NT2/D1 (cell line): ENCODE data around the gene GLOD4.
"Not testable (repeated sequence)": the region's sequence is repeated elsewhere in the genome, so short reads cannot be mapped to it uniquely, and the experiment has no call there.

Source experiments
- DNase-seq: peaks from one replicate; pipeline ENCODE4 v3.0.0-alpha.2; 2011; ENCODE audit warnings: low read depth, low spot score
- H3K27me3 ChIP-seq: 2 replicates; pipeline ENCODE4 v1.6.0; 2011; ENCODE audit warnings: mild to moderate bottlenecking; ENCODE audit not compliant: insufficient read length, insufficient read depth
- H3K36me3 ChIP-seq: 2 replicates; pipeline ENCODE4 v1.6.1; 2011; ENCODE audit warnings: mild to moderate bottlenecking, low read length, mixed read lengths; ENCODE audit not compliant: insufficient read depth, insufficient read length
- H3K4me1 ChIP-seq: 2 replicates; pipeline ENCODE4 v1.5.1; 2011; ENCODE audit not compliant: insufficient read depth, insufficient read length
- H3K4me3 ChIP-seq: 2 replicates; pipeline ENCODE4 v1.5.1; 2011; ENCODE audit warnings: low read depth; ENCODE audit not compliant: insufficient read length
- H3K9ac ChIP-seq: 2 replicates; pipeline ENCODE4 v1.6.0; 2011; ENCODE audit warnings: low read depth; ENCODE audit not compliant: insufficient read length
- H3K9me3 ChIP-seq: 2 replicates; pipeline ENCODE4 v1.5.1; 2011; ENCODE audit warnings: mild to moderate bottlenecking, low read length; ENCODE audit not compliant: insufficient read depth
- SUZ12 ChIP-seq: IDR thresholded peaks from 2 replicates; pipeline ENCODE4 v1.6.1; 2011; ENCODE audit not compliant: insufficient read length, insufficient read depth; ENCODE audit errors: extremely low read depth
- YY1 ChIP-seq: IDR thresholded peaks from 2 replicates; pipeline ENCODE4 v1.6.1; 2011; ENCODE audit not compliant: insufficient read length, insufficient read depth
- ZNF274 ChIP-seq: IDR thresholded peaks from 2 replicates; pipeline ENCODE4 v1.6.1; 2011; ENCODE audit warnings: mild to moderate bottlenecking, low read depth, low read length

Gene GLOD4

DNA sequence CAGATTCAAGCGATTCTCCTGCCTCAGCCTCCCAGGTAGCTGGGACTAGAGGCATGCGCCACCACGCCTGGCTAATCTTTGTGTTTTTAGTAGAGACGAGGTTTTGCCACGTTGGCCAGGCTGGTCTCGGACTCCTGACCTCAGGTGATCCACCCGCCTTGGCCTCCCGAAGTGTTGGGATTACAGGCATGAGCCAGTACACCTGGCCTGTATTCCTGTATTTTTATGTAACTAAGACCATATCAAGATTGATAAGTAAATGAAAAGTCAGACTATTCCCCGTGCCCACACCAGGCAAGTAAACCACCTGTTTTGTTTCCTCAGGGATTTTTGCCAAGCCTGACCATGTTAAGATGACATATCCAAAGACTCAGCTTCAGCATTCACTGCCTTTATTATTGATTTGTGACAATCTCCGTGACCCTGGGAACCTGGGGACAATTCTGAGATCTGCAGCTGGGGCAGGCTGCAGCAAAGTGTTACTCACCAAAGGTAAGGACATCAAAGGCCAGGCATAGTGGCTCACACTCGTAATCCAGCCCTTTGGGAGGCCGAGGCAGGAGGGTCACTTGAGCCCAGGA is 5.7 kb upstream of the GLOD4 start:
- H3K4me1 ChIP-seq = peaks cover 4% of the 10 kb centered on the region
- H3K36me3 ChIP-seq = peaks cover 67% of the 10 kb centered on the region
- H3K9ac ChIP-seq = no peak overlapping the region
- no peak overlapping the region for H3K4me3 ChIP-seq
- H3K9me3 ChIP-seq = no peaks in the 10 kb centered on the region
- H3K27me3 ChIP-seq = no peaks in the 10 kb centered on the region
- TF ChIP-seq YY1 (no peak), SUZ12 (no peak), ZNF274 (no peak)
- no peak for DNase-seq

DNA sequence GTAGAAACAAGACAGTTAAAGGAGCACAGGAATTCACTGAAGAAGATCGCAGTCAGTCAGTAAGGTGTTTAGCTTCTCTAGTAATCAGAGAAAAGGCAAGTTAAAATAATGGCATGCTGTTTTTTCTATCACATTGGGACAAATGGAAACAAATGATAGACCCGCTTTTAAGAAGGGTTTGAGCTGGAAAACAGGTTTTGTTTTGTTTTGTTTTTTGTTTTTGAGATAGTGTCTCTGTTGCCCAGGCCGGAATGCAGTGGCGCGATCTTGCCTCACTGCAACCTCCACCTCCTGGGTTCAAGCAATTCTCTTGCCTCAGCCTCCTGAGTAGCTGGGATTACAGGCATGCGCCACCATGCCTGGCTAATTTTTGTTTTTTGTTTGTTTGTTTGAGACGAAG is 3.8 kb upstream of the GLOD4 start:
- not testable (repeated sequence) for H3K9ac ChIP-seq, H3K4me1 ChIP-seq, H3K9me3 ChIP-seq, H3K27me3 ChIP-seq, H3K4me3 ChIP-seq, DNase-seq
- H3K36me3 ChIP-seq = peaks cover 48% of the 10 kb centered on the region

DNA sequence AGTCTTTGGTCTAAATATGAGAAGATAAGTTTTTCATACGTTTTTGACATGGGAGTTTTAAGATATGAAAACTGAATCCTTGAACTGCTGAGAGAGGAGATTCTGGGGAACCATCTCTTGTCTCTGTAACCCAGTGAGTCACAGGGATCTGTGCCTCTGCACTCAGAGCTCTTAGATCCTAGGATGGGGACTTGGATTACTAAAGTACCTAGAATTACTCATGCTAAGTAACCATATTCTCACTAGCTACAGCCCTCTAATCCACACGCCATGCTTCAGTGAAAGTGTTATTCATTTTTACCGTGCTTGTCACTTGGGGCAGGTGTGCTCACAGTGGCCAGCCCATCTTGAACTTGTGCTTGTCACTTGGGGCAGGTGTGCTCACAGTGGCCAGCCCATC is 2.1 kb upstream of the GLOD4 start:
- no peak overlapping the region for H3K4me3 ChIP-seq
- peaks cover 43% of the 10 kb centered on the region for H3K36me3 ChIP-seq
- H3K9me3 ChIP-seq = no peaks in the 10 kb centered on the region
- TF ChIP-seq SUZ12 (no peak), ZNF274 (no peak), YY1 (no peak)
- no peak for DNase-seq
- H3K4me1 ChIP-seq = peaks cover 2% of the 10 kb centered on the region
- no peaks in the 10 kb centered on the region for H3K27me3 ChIP-seq
- no peak overlapping the region for H3K9ac ChIP-seq

DNA sequence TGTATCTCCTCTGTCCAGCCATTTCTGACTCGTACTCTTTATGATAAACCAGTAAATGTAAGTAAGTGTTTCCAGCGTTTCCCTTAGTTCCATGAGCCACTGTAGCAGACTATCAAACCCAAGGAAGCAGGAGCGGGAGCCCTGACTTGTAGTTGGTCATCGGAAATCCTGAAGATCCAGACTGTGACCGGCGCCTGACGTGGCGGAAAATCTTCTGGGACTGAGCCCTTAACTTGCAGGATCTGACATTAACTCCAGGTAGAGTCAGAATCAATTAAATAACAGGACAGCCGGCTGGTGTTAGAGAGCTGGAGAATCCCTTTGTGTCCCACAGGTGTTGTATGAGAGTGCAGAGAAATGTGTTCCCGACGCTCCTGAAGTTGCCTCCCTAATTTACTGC is 4.0 kb downstream of the GLOD4 start:
- Histone ChIP-seq H3K4me3 (no peak overlapping the region), H3K27me3 (no peaks in the 10 kb centered on the region), H3K9ac (no peak overlapping the region), H3K4me1 (no peaks in the 10 kb centered on the region), H3K36me3 (peaks cover 64% of the 10 kb centered on the region), H3K9me3 (no peaks in the 10 kb centered on the region)
- DNase-seq = no peak
- no peak for TF ChIP-seq YY1
- TF ChIP-seq SUZ12 = no peak
- TF ChIP-seq ZNF274 = no peak

DNA sequence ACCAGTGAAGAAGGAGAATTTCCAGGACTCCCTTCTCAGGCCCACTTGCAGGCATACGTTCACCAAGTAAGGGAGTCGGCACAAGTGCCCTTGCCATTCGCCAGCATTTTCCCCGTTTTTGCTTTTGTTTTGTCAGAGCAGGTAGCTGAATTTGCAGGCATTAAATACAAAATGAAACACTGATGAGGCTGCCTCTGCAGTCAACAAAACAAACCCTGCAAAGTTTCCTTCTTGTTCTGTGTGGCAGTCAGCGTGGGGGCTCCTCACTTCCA is 7.8 kb downstream of the GLOD4 start:
- no peak for DNase-seq
- H3K4me1 ChIP-seq = no peaks in the 10 kb centered on the region
- TF ChIP-seq YY1 (no peak), SUZ12 (no peak), ZNF274 (no peak)
- no peak overlapping the region for H3K9ac ChIP-seq
- H3K27me3 ChIP-seq = no peaks in the 10 kb centered on the region
- no peaks in the 10 kb centered on the region for H3K9me3 ChIP-seq
- H3K4me3 ChIP-seq = no peak overlapping the region
- H3K36me3 ChIP-seq = peaks cover 89% of the 10 kb centered on the region

DNA sequence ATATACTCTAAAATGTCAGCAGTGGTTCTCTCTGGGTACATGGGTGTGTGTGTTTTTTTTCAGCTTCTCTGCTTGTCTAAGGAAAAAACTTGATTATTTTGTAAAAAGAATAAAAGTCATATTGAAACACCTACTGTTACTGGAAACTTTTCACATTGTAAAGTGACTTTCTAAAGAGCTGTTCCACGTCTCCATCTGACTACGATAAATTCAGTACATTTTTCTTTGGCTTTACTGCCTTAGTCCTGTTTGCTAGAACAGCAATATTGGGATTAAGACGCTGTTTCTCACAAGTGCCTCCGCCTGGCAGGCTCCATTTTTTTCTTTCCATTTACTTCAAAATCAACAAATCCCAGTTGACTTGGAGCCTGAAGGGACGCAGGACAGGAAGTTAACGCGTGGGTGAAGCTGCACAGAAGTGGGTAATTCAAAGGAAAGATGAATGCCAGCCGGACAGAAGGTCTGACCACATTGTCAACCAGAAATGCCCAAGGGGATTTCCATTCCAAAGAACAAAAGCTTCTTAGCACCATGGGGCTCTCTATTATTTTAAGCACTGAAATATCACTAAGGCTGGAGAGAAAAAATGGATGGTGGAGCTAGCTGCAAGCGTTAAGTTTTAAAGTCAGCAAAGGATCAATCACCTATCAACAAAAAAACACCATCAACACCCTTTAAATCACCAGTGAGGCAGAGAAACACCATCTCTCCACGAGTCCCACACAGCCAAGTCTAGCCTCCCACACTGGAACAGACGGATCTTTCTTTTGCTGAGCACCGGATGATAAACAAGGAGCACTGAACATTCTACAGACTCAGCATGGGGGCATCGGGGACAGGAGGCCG is 8.4 kb downstream of the GLOD4 start:
- Histone ChIP-seq H3K27me3 (no peaks in the 10 kb centered on the region), H3K36me3 (peaks cover 91% of the 10 kb centered on the region), H3K9ac (no peak overlapping the region), H3K4me3 (no peak overlapping the region), H3K4me1 (no peaks in the 10 kb centered on the region), H3K9me3 (no peaks in the 10 kb centered on the region)
- no peak for DNase-seq
- TF ChIP-seq YY1 (no peak), SUZ12 (no peak), ZNF274 (no peak)

DNA sequence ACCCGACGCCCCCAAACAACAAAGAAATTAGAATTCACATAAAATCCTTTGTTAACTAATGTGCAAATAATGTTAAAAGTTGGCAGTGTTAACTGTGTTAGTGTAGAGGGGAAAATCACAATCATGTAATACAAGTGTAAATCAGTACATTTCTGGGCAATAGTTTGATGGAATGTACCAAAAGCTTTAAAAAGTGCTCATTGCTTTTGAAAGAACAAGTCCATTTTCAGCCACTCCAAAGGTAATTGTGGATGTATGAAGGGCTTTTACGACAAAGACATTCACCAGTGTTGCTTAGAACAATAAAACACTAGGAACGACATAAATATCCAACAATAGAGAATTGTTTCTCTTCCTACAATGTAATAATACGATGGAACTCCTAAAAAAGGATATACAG is 9.1 kb downstream of the GLOD4 start:
- Histone ChIP-seq H3K9me3 (no peaks in the 10 kb centered on the region), H3K27me3 (no peaks in the 10 kb centered on the region), H3K9ac (no peak overlapping the region), H3K36me3 (peaks cover 84% of the 10 kb centered on the region), H3K4me3 (no peak overlapping the region), H3K4me1 (no peaks in the 10 kb centered on the region)
- no peak for DNase-seq
- no peak for TF ChIP-seq SUZ12
- no peak for TF ChIP-seq ZNF274
- TF ChIP-seq YY1 = no peak
